ENCODE data around the gene SH3BP4.
A peak's percentile ranks its signal among the peaks of the same experiment; 100 is the strongest.
"Not testable (repeated sequence)": the region's sequence is repeated elsewhere in the genome, so short reads cannot be mapped to it uniquely, and the experiment has no call there.

Gene SH3BP4

DNA sequence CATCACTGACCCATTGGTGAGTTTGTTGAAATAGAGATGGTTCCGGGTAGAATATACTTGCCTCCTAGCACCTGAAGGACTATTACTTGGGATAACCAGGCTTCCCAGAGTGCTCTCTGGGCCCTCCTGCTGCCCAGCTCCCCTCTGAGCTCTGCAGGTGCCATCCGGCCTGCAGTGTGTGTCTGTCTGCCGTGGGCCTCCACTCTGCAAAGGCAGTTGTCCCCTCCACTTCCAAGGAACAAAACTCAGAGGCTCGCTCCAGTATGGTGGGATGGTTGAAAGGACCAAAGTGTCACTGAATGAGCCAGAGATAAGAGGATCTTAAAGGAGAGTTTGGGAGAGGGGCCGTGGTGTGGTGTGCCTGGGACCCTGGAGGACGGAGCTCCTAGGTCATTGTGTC, 57.3 kb downstream of the SH3BP4 start:
- Histone ChIP-seq H3K4me1 (peaks cover 17% of the 10 kb centered on the region), H3K27ac (no peak overlapping the region), H3K9ac (no peak overlapping the region), H3K4me3 (no peak overlapping the region), H3K27me3 (no peaks in the 10 kb centered on the region), H3K4me2 (no peak overlapping the region), H3K36me3 (no peaks in the 10 kb centered on the region), H3K9me3 (no peaks in the 10 kb centered on the region), H4K20me1 (no peaks in the 10 kb centered on the region)
- TF ChIP-seq Cebpa-rat (IDR thresholded peaks at IDR 0.05) = no peak

DNA sequence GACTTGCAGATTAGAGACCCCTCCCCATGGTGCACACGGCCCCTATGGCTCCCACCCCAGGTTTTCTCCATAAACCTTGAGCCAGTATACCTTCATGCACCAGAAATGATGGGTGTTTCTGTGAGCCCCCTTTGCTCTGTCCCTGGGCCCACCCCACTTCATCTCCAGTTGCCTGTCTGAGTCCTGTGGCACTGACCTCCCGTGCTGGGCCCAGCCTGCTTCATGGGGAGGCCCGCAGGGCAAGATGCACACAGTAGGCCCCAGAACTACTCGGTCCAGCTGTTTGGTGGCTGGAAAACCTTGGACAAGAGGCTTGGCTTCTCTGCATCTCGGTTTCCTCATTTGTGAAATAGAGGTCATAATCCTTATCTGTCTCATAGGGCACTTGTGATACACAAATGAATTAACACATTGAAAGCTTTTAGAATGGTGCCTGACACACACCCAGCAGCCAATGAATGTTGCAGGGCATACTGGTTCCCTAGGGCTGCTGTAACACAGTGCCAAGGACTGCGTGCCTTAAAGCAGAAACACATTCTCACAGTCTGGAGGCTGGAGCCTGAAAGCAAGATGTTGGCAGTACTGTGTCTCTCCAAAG, 58.4 kb downstream of the SH3BP4 start:
- H3K27me3 ChIP-seq = no peaks in the 10 kb centered on the region
- no peak for TF ChIP-seq Cebpa-rat (IDR thresholded peaks at IDR 0.05)
- H3K9ac ChIP-seq = no peak overlapping the region
- H3K4me1 ChIP-seq = peaks cover 17% of the 10 kb centered on the region
- no peaks in the 10 kb centered on the region for H3K36me3 ChIP-seq
- peaks cover 3% of the 10 kb centered on the region; the same call in 1 of the 2 replicates for H3K9me3 ChIP-seq
- no peak overlapping the region for H3K4me2 ChIP-seq
- no peak overlapping the region for H3K27ac ChIP-seq
- H4K20me1 ChIP-seq = no peaks in the 10 kb centered on the region
- H3K4me3 ChIP-seq = no peak overlapping the region

DNA sequence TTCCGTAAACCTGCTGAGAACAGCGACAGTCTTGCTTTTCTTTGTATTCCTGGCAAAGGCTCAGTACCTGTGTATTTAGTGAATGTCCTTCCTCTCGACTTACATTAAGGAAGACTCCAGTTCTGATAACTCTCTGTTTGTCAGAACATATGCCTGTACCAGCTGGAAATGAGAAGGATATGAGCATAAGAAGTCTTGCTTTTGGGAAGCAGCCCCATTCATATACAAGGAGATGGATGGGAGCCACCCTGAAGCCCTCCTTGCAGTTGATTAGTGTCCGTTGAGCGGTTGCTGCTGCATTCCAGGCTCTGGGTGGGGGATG, 59.8 kb downstream of the SH3BP4 start:
- Histone ChIP-seq H3K36me3 (no peaks in the 10 kb centered on the region), H3K4me3 (no peak overlapping the region), H3K27me3 (no peaks in the 10 kb centered on the region), H3K9ac (no peak overlapping the region), H3K4me2 (no peak overlapping the region), H3K4me1 (peaks cover 17% of the 10 kb centered on the region), H4K20me1 (no peaks in the 10 kb centered on the region), H3K9me3 (peaks cover 10% of the 10 kb centered on the region), H3K27ac (no peak overlapping the region)
- no peak for TF ChIP-seq Cebpa-rat (IDR thresholded peaks at IDR 0.05)

DNA sequence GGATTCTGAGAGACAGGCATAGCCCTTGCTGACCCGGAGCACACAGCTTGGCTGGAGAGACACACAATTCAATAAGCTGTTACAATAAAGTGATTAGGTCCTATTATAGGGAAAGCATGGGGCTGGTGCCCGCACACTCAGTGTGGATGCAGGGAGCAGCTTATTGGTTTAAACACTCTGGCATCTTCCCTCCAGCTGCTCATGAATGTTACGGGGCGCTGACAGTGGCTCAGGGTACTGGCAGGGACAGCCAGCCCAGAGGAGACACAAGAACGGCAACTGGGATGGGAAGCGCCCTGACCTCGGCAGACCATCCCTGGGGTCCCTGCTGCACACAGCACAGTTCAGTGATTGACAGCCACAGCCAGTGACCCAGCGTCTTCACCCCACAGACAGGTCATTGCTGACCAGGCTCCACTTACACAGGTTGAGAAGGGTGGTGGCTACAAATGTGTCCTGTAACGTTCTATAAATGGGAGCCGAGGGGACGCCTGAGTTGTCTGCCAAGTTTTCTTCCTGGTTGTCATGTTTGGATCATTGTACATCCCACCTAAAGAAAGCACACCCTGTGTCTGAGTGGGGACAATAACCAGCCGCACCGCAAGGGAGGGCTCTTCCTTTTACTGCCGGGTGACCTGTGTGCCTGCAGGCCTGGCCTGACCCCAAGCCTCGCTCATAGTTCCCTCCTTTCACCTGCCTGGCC, 60.3 kb downstream of the SH3BP4 start:
- Histone ChIP-seq H3K9me3 (peaks cover 10% of the 10 kb centered on the region), H3K27me3 (no peaks in the 10 kb centered on the region), H3K27ac (no peak overlapping the region), H4K20me1 (no peaks in the 10 kb centered on the region), H3K4me2 (no peak overlapping the region), H3K9ac (no peak overlapping the region), H3K4me3 (no peak overlapping the region), H3K4me1 (peaks cover 17% of the 10 kb centered on the region), H3K36me3 (no peaks in the 10 kb centered on the region)
- no peak for TF ChIP-seq Cebpa-rat (IDR thresholded peaks at IDR 0.05)

DNA sequence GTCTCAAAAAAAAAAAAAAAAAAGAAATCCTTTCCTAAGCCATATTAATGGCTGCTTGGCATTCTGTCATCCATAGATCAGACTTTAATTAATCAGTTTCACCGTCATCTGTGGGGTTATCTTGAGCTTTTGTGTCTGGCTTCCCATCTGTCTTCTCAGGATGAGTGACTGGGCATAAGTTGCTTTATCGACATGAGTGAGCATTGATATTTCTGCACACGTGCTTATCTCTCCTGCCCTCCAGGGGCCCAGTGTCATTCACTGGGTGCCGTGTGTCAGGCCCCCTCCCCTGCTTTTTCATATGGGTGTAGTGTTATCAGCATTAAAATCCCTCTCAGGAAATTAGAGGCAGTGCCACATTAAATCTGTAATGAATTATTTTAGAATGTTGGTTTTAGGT, 65.6 kb downstream of the SH3BP4 start:
- H3K4me2 ChIP-seq = 0 out of 2 replicates have a peak overlapping the region, but pooled peaks have one; percentile 8
- H3K27me3 ChIP-seq = no peaks in the 10 kb centered on the region
- TF ChIP-seq Cebpa-rat (IDR thresholded peaks at IDR 0.05) = no peak
- H3K4me1 ChIP-seq = peaks cover 9% of the 10 kb centered on the region
- H3K9me3 ChIP-seq = peaks cover 10% of the 10 kb centered on the region
- H3K9ac ChIP-seq = no peak overlapping the region
- H3K27ac ChIP-seq = no peak overlapping the region
- no peaks in the 10 kb centered on the region for H3K36me3 ChIP-seq
- H4K20me1 ChIP-seq = no peaks in the 10 kb centered on the region
- H3K4me3 ChIP-seq = no peak overlapping the region

DNA sequence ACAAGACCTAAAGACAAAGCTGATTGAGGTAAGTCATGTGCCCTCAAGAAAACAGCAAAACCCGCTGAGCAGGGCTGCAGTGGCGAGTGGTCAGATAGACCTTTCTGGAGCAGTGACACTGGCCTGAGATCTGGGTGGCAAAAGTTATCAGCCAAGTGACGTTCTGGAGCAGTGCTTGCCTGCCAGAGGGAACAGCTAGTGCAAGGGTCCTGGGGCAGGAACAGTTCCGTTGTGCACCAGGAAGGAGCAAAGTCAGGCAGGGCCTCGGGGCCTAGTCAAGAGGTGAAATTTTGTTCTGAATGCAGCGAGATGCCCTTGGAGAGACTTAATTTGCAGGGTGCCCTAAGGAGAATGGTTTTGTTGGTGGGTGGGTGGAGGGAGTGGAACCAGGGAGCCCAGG, 67.0 kb downstream of the SH3BP4 start:
- H3K9ac ChIP-seq = no peak overlapping the region
- H3K4me1 ChIP-seq = peaks cover 9% of the 10 kb centered on the region
- H3K27ac ChIP-seq = no peak overlapping the region
- no peaks in the 10 kb centered on the region for H3K36me3 ChIP-seq
- no peaks in the 10 kb centered on the region for H4K20me1 ChIP-seq
- no peak overlapping the region for H3K4me2 ChIP-seq
- TF ChIP-seq Cebpa-rat (IDR thresholded peaks at IDR 0.05) = no peak
- no peak overlapping the region for H3K4me3 ChIP-seq
- no peaks in the 10 kb centered on the region for H3K27me3 ChIP-seq
- H3K9me3 ChIP-seq = peaks cover 10% of the 10 kb centered on the region

DNA sequence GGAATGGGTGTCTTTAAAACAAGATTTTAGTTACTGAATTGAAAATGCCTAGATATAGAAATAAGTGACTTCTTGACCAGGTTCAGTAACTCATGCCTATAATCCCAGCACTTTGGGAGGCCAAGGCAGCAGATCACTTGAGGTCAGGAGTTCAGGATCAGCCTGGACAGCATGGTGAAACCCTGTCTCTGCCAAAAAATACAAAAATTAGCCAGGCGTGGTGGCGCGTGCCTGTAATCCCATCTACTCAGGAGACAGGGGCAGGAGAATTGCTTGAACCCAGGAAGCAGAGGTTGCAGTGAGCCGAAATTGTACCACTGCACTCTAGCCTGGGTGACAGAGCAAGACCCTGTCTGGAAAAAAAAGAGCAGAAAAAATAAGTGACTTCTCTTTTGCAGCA, 68.3 kb downstream of the SH3BP4 start:
- not testable (repeated sequence) for H3K27ac ChIP-seq, H3K9ac ChIP-seq, H3K4me1 ChIP-seq, H4K20me1 ChIP-seq, H3K4me2 ChIP-seq, H3K36me3 ChIP-seq, H3K9me3 ChIP-seq, H3K4me3 ChIP-seq, H3K27me3 ChIP-seq

DNA sequence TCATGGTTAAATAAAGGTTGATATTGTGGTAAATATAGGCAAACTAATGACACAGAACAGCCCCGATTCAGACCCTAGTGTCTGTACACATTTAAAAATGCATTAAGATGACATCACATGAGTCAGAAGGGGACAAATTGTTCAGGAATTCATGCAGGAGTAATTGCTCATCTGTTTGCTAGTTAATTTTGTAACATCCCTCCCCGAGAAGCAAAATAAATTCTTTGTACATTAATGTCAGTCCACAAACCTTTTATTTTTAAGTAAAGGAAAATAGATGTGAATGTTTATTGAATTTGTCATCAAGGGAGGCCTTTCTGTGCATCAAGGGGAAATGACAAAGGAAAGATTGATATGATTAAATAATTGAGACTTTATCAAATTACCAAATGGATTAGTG, 69.9 kb downstream of the SH3BP4 start:
- H4K20me1 ChIP-seq = no peaks in the 10 kb centered on the region
- no peak overlapping the region for H3K4me3 ChIP-seq
- no peaks in the 10 kb centered on the region for H3K27me3 ChIP-seq
- H3K27ac ChIP-seq = no peak overlapping the region
- TF ChIP-seq Cebpa-rat (IDR thresholded peaks at IDR 0.05) = no peak
- H3K36me3 ChIP-seq = no peaks in the 10 kb centered on the region
- H3K9me3 ChIP-seq = no peaks in the 10 kb centered on the region
- no peak overlapping the region for H3K9ac ChIP-seq
- H3K4me2 ChIP-seq = no peak overlapping the region
- H3K4me1 ChIP-seq = peaks cover 9% of the 10 kb centered on the region

DNA sequence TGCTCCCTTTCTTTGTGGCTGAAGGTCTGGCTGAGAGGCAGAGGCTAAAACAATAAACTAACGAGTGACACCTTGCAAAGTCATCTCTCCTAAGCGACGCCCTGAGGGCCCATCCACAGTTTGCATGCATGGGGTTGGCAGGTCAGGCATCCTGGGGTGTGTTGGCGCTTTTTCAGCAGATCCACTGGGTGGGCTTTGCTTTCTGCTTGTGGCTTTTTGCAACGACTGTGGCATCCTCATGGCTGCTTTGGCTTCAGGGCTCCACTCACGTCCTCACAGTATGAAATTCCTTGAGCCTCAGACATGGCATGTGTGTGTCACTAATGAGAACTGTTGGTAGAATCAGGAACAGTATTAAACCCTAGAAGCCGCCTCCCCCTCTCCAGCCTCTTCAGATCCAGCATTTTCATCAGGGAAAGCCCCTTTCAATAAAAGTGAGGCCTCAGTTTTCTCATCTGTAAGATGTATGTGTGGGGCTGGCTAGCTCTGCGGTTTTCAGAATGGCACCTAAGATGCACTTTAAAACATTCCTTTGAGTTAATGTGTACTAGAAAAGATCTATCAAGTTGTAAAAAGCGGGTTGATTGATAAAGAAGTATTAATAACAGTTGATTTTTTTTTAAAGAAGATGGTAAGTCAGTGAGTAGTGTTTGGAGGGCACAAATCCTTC, 72.5 kb downstream of the SH3BP4 start:
- Histone ChIP-seq H3K36me3 (no peaks in the 10 kb centered on the region), H4K20me1 (no peaks in the 10 kb centered on the region), H3K4me1 (no peaks in the 10 kb centered on the region), H3K9ac (no peak overlapping the region), H3K27ac (no peak overlapping the region), H3K4me2 (no peak overlapping the region), H3K9me3 (no peaks in the 10 kb centered on the region), H3K27me3 (no peaks in the 10 kb centered on the region), H3K4me3 (no peak overlapping the region)
- TF ChIP-seq Cebpa-rat (IDR thresholded peaks at IDR 0.05) = no peak

DNA sequence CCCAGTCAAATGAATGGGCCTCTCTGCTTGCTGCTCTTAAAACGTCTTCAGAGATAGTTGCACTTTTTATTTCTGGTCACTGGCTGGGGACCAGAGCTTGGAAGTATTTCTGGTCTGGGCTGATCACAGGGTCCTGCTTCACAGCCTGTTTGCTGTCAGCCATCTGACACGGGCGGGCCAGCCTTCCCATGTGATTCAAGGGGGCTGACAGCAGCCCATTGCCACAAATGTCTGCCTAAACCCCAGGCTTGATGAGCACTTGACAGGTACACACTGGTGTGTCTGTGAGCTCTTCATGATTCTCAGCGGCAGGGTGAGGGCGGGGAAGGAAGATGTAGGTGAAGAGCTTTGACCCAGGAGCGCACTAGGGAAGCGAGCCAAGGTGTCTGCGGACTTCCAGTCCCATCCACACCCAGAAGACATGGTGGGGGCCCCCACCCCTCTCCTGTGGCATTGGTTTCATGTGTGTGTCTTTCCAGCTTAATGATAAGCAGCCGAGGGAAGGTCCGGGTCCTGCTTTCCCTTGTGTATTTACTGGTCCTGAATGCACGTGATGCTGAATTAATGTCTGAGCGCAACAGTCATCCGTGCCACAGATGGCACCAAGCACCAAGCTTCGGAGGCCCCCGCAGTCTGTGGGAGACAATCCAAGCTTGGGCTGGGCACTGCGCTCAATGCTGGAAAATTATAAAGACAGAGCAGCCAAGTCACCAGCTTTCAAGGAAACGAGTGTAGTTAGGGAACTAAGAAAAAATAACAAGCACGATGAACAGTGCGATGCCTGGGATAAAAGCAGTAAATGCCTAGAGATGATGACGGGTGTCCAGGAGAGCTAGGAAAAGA, 73.3 kb downstream of the SH3BP4 start:
- Histone ChIP-seq H3K9ac (no peak overlapping the region), H3K9me3 (no peaks in the 10 kb centered on the region), H4K20me1 (no peaks in the 10 kb centered on the region), H3K4me1 (no peaks in the 10 kb centered on the region), H3K36me3 (no peaks in the 10 kb centered on the region), H3K27me3 (no peaks in the 10 kb centered on the region), H3K4me3 (no peak overlapping the region), H3K4me2 (no peak overlapping the region), H3K27ac (no peak overlapping the region)
- no peak for TF ChIP-seq Cebpa-rat (IDR thresholded peaks at IDR 0.05)

Measured in BLaER1 (cell line).